IMR-90 (cell line): ENCODE results near the gene RPL41. TPM values are rescaled to one million over a fixed set of nuclear protein-coding genes. Genes with fewer than 3 reads are reported as not detected.

Source experiments
- ATAC-seq: fragments of 200-7000 bp; cut with Tn5 transposase; 2 replicates; pipeline ENCODE4 v1.9.1; 2020; ENCODE audit warnings: low read depth, mild to moderate bottlenecking, moderate library complexity
- BruUV-seq: library from RNA; stranded (reverse); fragments of 400-500 nt; replicated peaks from 2 replicates; lab custom pipeline; 2021; lab: Mats Ljungman, UMichigan
- CTCF ChIA-PET: fragments of 300-600 bp; formaldehyde crosslinking; extraction: SDS; loops from one replicate; lab custom pipeline; 2021; ENCODE audit warnings: antibody characterized with exemption; lab: Yijun Ruan, JAX
- POLR2A ChIA-PET: fragments of 300-600 bp; sonication (Branson Sonifier 250); formaldehyde crosslinking; loops from one replicate; lab custom pipeline; 2022; ENCODE audit warnings: antibody characterized with exemption; ENCODE audit not compliant: unreplicated experiment; lab: Charles Lee
- DNase-seq: peaks from one replicate; pipeline ENCODE4 v3.0.0; 2013
- H2AFZ ChIP-seq: replicated peaks from 2 replicates; pipeline ENCODE3; 2013; ENCODE audit warnings: low read length, mild to moderate bottlenecking; ENCODE audit not compliant: poor library complexity
- H2AK5ac ChIP-seq: 2 replicates; pipeline ENCODE4 v1.6.1; 2013; ENCODE audit warnings: low read depth, low read length, inconsistent platforms
- H2AK9ac ChIP-seq: replicated peaks from 2 replicates; pipeline ENCODE3; 2013; ENCODE audit warnings: mild to moderate bottlenecking, low read depth, low read length, moderate library complexity; ENCODE audit not compliant: poor library complexity
- H2BK120ac ChIP-seq: 2 replicates; pipeline ENCODE4 v1.6.1; 2013; ENCODE audit warnings: low read depth, low read length, inconsistent platforms
- H2BK15ac ChIP-seq: 3 replicates; pipeline ENCODE4 v1.6.1; 2013; ENCODE audit warnings: low read depth, low read length, inconsistent platforms
- H2BK20ac ChIP-seq: 2 replicates; pipeline ENCODE4 v1.6.1; 2013; ENCODE audit warnings: low read depth, mild to moderate bottlenecking, inconsistent platforms, low read length, moderate library complexity
- H2BK5ac ChIP-seq: 2 replicates; pipeline ENCODE4 v1.6.1; 2013; ENCODE audit warnings: mild to moderate bottlenecking, low read depth, low read length, inconsistent platforms; ENCODE audit not compliant: poor library complexity, severe bottlenecking
- H3K14ac ChIP-seq: replicated peaks from 2 replicates; pipeline ENCODE4 v1.6.1; 2013; ENCODE audit warnings: low read depth, low read length, inconsistent platforms
- H3K18ac ChIP-seq: 2 replicates; pipeline ENCODE4 v1.6.1; 2013; ENCODE audit warnings: low read depth, low read length, control low read depth
- H3K23ac ChIP-seq: 2 replicates; pipeline ENCODE4 v1.6.1; 2013; ENCODE audit warnings: low read depth, low read length, inconsistent platforms
- H3K27ac ChIP-seq: 2 replicates; pipeline ENCODE4 v1.5.1; 2013; ENCODE audit warnings: mild to moderate bottlenecking, control low read depth, low read length; ENCODE audit not compliant: insufficient read depth
- H3K27me3 ChIP-seq: 2 replicates; pipeline ENCODE4 v1.6.1; 2013; ENCODE audit warnings: low read length; ENCODE audit not compliant: control insufficient read depth, insufficient read depth
- H3K36me3 ChIP-seq: 2 replicates; pipeline ENCODE4 v1.6.1; 2013; ENCODE audit warnings: low read length, mixed read lengths; ENCODE audit not compliant: control insufficient read depth, insufficient read depth
- H3K4ac ChIP-seq: 2 replicates; pipeline ENCODE4 v1.6.1; 2013; ENCODE audit warnings: low read depth, low read length, inconsistent platforms
- H3K4me1 ChIP-seq: 2 replicates; pipeline ENCODE4 v1.6.1; 2013; ENCODE audit warnings: low read length, mixed read lengths; ENCODE audit not compliant: control insufficient read depth, insufficient read depth
- H3K4me2 ChIP-seq: 2 replicates; pipeline ENCODE4 v1.6.1; 2013; ENCODE audit warnings: low read depth, mild to moderate bottlenecking, control low read depth, low read length, moderate library complexity
- H3K4me3 ChIP-seq: 2 replicates; pipeline ENCODE4 v1.5.1; 2013; ENCODE audit warnings: low read depth, mild to moderate bottlenecking, control low read depth, low read length, moderate library complexity; ENCODE audit not compliant: insufficient read depth
- H3K56ac ChIP-seq: 2 replicates; pipeline ENCODE4 v1.6.1; 2013; ENCODE audit warnings: low read length, inconsistent platforms; ENCODE audit not compliant: insufficient read depth; ENCODE audit errors: extremely low read depth
- H3K79me1 ChIP-seq, 2 experiments: 2 replicates each; pipeline ENCODE4 v1.6.1; 2013; ENCODE audit warnings: low read length in 2 of 2, inconsistent platforms in 1 of 2, low read depth in 1 of 2
- H3K9ac ChIP-seq: 2 replicates; pipeline ENCODE4 v1.6.1; 2013; ENCODE audit warnings: low read depth, low read length, control low read depth
- H3K9me1 ChIP-seq: 2 replicates; pipeline ENCODE4 v1.6.1; 2013; ENCODE audit warnings: low read length, inconsistent platforms; ENCODE audit not compliant: insufficient read depth
- H3K9me3 ChIP-seq: 2 replicates; pipeline ENCODE4 v1.6.1; 2013; ENCODE audit warnings: low read length; ENCODE audit not compliant: control insufficient read depth, insufficient read depth
- H4K20me1 ChIP-seq: 2 replicates; pipeline ENCODE4 v1.6.1; 2013; ENCODE audit warnings: low read length, inconsistent platforms; ENCODE audit not compliant: insufficient read depth
- H4K5ac ChIP-seq: 2 replicates; pipeline ENCODE4 v1.6.1; 2013; ENCODE audit warnings: mild to moderate bottlenecking, low read depth, low read length, control low read depth
- H4K8ac ChIP-seq, 2 experiments: 2 replicates each; pipeline ENCODE4 v1.6.1; 2013; ENCODE audit warnings: low read depth in 2 of 2, low read length in 2 of 2, control low read depth in 1 of 2, inconsistent platforms in 1 of 2
- H4K91ac ChIP-seq: 2 replicates; pipeline ENCODE4 v1.6.1; 2013; ENCODE audit warnings: low read depth, low read length, inconsistent platforms; ENCODE audit not compliant: insufficient read depth
- BHLHE40 ChIP-seq: fragments of 150-350 bp; IDR thresholded peaks from 2 replicates; pipeline ENCODE4 v1.6.1; 2016; ENCODE audit warnings: mild to moderate bottlenecking, low read depth, low read length
- CEBPB ChIP-seq: IDR thresholded peaks from 2 replicates; pipeline ENCODE4 v1.6.1; 2012; ENCODE audit warnings: low read depth, low read length, improper control_type of control experiment
- CHD1 ChIP-seq: IDR thresholded peaks from 2 replicates; pipeline ENCODE4 v1.6.1; 2012; ENCODE audit warnings: low read depth, low read length, improper control_type of control experiment
- ELK1 ChIP-seq: fragments of 150-350 bp; IDR thresholded peaks from 2 replicates; pipeline ENCODE4 v1.6.1; 2016; ENCODE audit warnings: low read depth, mild to moderate bottlenecking, low read length, moderate library complexity, borderline replicate concordance
- FOS ChIP-seq: fragments of 150-350 bp; IDR thresholded peaks from 2 replicates; pipeline ENCODE4 v1.6.1; 2016; ENCODE audit warnings: low read depth, low read length
- MAFK ChIP-seq: IDR thresholded peaks from 2 replicates; pipeline ENCODE4 v1.6.1; 2012; ENCODE audit warnings: low read depth, low read length, improper control_type of control experiment
- MAZ ChIP-seq: IDR thresholded peaks from 2 replicates; pipeline ENCODE4 v1.6.1; 2012; ENCODE audit warnings: low read depth, mild to moderate bottlenecking, low read length, improper control_type of control experiment, moderate library complexity, borderline replicate concordance
- MXI1 ChIP-seq: IDR thresholded peaks from 2 replicates; pipeline ENCODE4 v1.6.1; 2012; ENCODE audit warnings: low read depth, mild to moderate bottlenecking, low read length, moderate library complexity, borderline replicate concordance
- NFE2L2 ChIP-seq: fragments of 150-350 bp; IDR thresholded peaks from 2 replicates; pipeline ENCODE4 v1.6.1; 2016; ENCODE audit warnings: low read depth, mild to moderate bottlenecking, low read length
- POLR2A ChIP-seq: IDR thresholded peaks from 2 replicates; pipeline ENCODE4 v1.6.1; 2012; ENCODE audit warnings: mild to moderate bottlenecking, low read depth, low read length
- RAD21 ChIP-seq: IDR thresholded peaks from 2 replicates; pipeline ENCODE4 v1.6.1; 2012; ENCODE audit warnings: low read length, improper control_type of control experiment
- RCOR1 ChIP-seq: IDR thresholded peaks from 2 replicates; pipeline ENCODE4 v1.6.1; 2012; ENCODE audit warnings: mild to moderate bottlenecking, low read length, improper control_type of control experiment; ENCODE audit not compliant: insufficient replicate concordance
- RFX5 ChIP-seq: IDR thresholded peaks from 2 replicates; pipeline ENCODE4 v1.8.0; 2012; ENCODE audit warnings: low read depth, mild to moderate bottlenecking, low read length, moderate library complexity
- SMC3 ChIP-seq: fragments of 150-350 bp; IDR thresholded peaks from 2 replicates; pipeline ENCODE4 v1.6.1; 2016; ENCODE audit warnings: low read depth, mild to moderate bottlenecking, antibody characterized with exemption, low read length, moderate library complexity
- WGBS, 2 experiments: methylation state at CpG; one replicate each; pipeline versions ENCODE4 v1.1.5 to v1.1.7; 2013; ENCODE audit warnings: missing lambda C conversion rate in 2 of 2; ENCODE audit not compliant: insufficient read length in 1 of 2; ENCODE audit errors: extremely low coverage in 2 of 2; 5-methylcytosine and 5-hydroxymethylcytosine counted together
- dilution Hi-C: fragments of 300-500 bp; cut with HindIII; formaldehyde crosslinking; loops from one replicate; pipeline ENCODE4 v1.14.3; 2018; ENCODE audit warnings: low sequenced_read_pairs; ENCODE audit not compliant: unreplicated experiment
- in situ Hi-C: fragments of 300-500 bp; cut with MboI; formaldehyde crosslinking; loops from 3 replicates; pipeline ENCODE4 v1.14.3; 2019; ENCODE audit warnings: low sequenced_read_pairs, inconsistent platforms, mixed read lengths
- intact Hi-C: fragments of 100-400 bp; cut with micrococcal nuclease; formaldehyde crosslinking; loops from 2 replicates; pipeline ENCODE4 v1.10.0; 2022
- polyA plus RNA-seq, 3 experiments: library from polyadenylated mRNA; depleted of rRNA; stranded (reverse); fragments of >200 nt; gene quantifications; 2 replicates each; pipeline ENCODE4 v1.2.3, GENCODE V29; 2012; ENCODE audit warnings: low replicate concordance in 1 of 3
- total RNA-seq: library from RNA; depleted of rRNA; stranded (reverse); fragments of >200 nt; gene quantifications from 2 replicates; pipeline ENCODE4 v1.2.3, GENCODE V29; 2012
- TF ChIP-seq, protein P1 (sequence below): conservative IDR thresholded peaks from 2 replicates; pipeline ENCODE4 v1.5.1; 2012; ENCODE audit warnings: mild to moderate bottlenecking, low read depth, low read length, improper control_type of control experiment
- TF ChIP-seq, protein P2 (sequence below): fragments of 150-350 bp; IDR thresholded peaks from 2 replicates; pipeline ENCODE4 v1.6.1; 2017; ENCODE audit warnings: mild to moderate bottlenecking, antibody characterized with exemption, low read length, low read depth

Gene RPL41
- total and polyA plus RNA-seq, 2 of the 4 experiments (the other 2 are of a cell fraction), result 1,119 to 9,394 TPM

DNA sequence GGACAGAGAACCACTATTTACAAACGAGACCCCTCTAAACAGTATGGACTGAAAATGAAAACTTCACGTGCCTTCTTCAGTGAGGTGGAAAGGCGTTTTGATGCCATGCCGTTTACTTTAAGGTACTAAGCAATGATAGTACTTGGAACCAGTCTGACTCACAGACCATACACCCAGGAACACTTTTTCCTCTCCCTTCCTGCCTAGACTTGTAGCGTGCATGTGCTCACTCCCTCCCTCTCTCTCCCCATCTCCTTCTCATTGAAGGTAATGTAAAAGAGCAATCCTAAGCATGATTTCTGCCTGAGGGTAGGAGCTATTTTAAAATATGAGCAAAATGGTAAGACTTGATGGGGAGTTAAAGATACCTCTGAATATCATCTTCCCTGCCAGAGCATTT is 5.9 kb upstream of the RPL41 start:
- H3K14ac ChIP-seq, result no peak overlapping the region
- H3K79me1 ChIP-seq, result peaks cover 18 to 25% of the 10 kb centered on the region in 2 experiments; a peak in 3 of 4 replicates
- no peak overlapping the region for H3K9ac ChIP-seq
- intact Hi-C loops (no loop called here), dilution Hi-C loops (no loop called here), in situ Hi-C loops (no loop called here)
- H2BK20ac ChIP-seq, result no peak overlapping the region
- H2AK9ac ChIP-seq, result no peak overlapping the region
- no TSS peak for BruUV-seq
- TF ChIP-seq ELK1 (no peak), BHLHE40 (no peak), CHD1 (no peak), RFX5 (no peak), RCOR1 (no peak), MXI1 (no peak), MAZ (no peak), SMC3 (no peak), POLR2A (no peak), NFE2L2 (no peak), CEBPB (no peak), MAFK (no peak), FOS (no peak), RAD21 (no peak)
- TF ChIP-seq, protein P1, sequence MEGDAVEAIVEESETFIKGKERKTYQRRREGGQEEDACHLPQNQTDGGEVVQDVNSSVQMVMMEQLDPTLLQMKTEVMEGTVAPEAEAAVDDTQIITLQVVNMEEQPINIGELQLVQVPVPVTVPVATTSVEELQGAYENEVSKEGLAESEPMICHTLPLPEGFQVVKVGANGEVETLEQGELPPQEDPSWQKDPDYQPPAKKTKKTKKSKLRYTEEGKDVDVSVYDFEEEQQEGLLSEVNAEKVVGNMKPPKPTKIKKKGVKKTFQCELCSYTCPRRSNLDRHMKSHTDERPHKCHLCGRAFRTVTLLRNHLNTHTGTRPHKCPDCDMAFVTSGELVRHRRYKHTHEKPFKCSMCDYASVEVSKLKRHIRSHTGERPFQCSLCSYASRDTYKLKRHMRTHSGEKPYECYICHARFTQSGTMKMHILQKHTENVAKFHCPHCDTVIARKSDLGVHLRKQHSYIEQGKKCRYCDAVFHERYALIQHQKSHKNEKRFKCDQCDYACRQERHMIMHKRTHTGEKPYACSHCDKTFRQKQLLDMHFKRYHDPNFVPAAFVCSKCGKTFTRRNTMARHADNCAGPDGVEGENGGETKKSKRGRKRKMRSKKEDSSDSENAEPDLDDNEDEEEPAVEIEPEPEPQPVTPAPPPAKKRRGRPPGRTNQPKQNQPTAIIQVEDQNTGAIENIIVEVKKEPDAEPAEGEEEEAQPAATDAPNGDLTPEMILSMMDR, result no peak
- TF ChIP-seq, protein P2, sequence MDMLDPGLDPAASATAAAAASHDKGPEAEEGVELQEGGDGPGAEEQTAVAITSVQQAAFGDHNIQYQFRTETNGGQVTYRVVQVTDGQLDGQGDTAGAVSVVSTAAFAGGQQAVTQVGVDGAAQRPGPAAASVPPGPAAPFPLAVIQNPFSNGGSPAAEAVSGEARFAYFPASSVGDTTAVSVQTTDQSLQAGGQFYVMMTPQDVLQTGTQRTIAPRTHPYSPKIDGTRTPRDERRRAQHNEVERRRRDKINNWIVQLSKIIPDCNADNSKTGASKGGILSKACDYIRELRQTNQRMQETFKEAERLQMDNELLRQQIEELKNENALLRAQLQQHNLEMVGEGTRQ, result no peak
- H2AK5ac ChIP-seq, result no peak overlapping the region
- H4K8ac ChIP-seq, result no peak overlapping the region
- no peak overlapping the region for H3K4ac ChIP-seq
- no peak overlapping the region for H3K23ac ChIP-seq
- WGBS, 2 experiments, result no CpG with 5 or more reads among the region's 5 CpGs
- H4K5ac ChIP-seq, result no peak overlapping the region
- peaks cover 44% of the 10 kb centered on the region for H3K36me3 ChIP-seq
- H4K91ac ChIP-seq, result no peak overlapping the region
- H3K4me1 ChIP-seq, result peaks cover 4% of the 10 kb centered on the region; the same call in 1 of the 2 replicates
- ATAC-seq, result no peak
- no peaks in the 10 kb centered on the region for H3K9me3 ChIP-seq
- H3K18ac ChIP-seq, result no peak overlapping the region
- no peak overlapping the region for H3K27ac ChIP-seq
- H2BK15ac ChIP-seq, result no peak overlapping the region
- peaks cover 6% of the 10 kb centered on the region; the same call in 1 of the 2 replicates for H4K20me1 ChIP-seq
- CTCF ChIA-PET, result no interaction called here
- DNase-seq, result no peak
- POLR2A ChIA-PET, result interaction anchor here (0.6 kb wide), 1 partner anchor 25 kb away, joined by 3 read pairs; no protein-coding TSS in a partner anchor
- H2BK5ac ChIP-seq, result no peak overlapping the region
- H3K56ac ChIP-seq, result no peak overlapping the region
- H2BK120ac ChIP-seq, result no peak overlapping the region
- no peak overlapping the region for H3K4me3 ChIP-seq
- H3K4me2 ChIP-seq, result no peak overlapping the region
- H3K9me1 ChIP-seq, result no peaks in the 10 kb centered on the region
- no peak overlapping the region for H2AFZ ChIP-seq
- H3K27me3 ChIP-seq, result no peaks in the 10 kb centered on the region
